GM12872 (cell line): ENCODE measurements around the gene GABRG3.

Source experiments
- CTCF ChIP-seq: IDR thresholded peaks from 3 replicates; pipeline ENCODE4 v1.5.1; 2011; ENCODE audit warnings: low read depth, mild to moderate bottlenecking, low read length, moderate library complexity; ENCODE audit not compliant: insufficient read depth

GABRG3 gene

GRCh38 chr15:27214961-27215360 lies 244.0 kb downstream of the GABRG3 start:
- TF ChIP-seq CTCF = no peak

GRCh38 chr15:27218426-27218825 lies 247.4 kb downstream of the GABRG3 start:
- no peak for TF ChIP-seq CTCF

- no peak for TF ChIP-seq CTCF
These were observed 248.7 kb downstream of the GABRG3 start for GRCh38 chr15:27219636-27220035.

GRCh38 chr15:27220199-27220598 lies 249.2 kb downstream of the GABRG3 start:
- TF ChIP-seq CTCF = no peak

GRCh38 chr15:27222479-27222878 lies 251.5 kb downstream of the GABRG3 start:
- TF ChIP-seq CTCF = no peak

- no peak for TF ChIP-seq CTCF
These were observed 252.2 kb downstream of the GABRG3 start for GRCh38 chr15:27223179-27223578.

- no peak for TF ChIP-seq CTCF
These were observed 260.8 kb downstream of the GABRG3 start for GRCh38 chr15:27231811-27232210.

GRCh38 chr15:27232876-27233275 lies 261.9 kb downstream of the GABRG3 start:
- no peak for TF ChIP-seq CTCF
